Suprapubic skin (tissue), 4 donors: ENCODE results near the gene HACD4. TPM values are rescaled to one million over a fixed set of nuclear protein-coding genes. Genes with fewer than 3 reads are reported as not detected.

Experiments used
- DNase-seq, 2 donors: peaks; one replicate each; pipeline ENCODE4 v3.0.0-alpha.2; 2019; ENCODE audit warnings: low spot score in 2 of 2
- H3K27ac ChIP-seq: fragments of 200-600 bp; sonication (generic); one replicate; pipeline ENCODE4 v1.5.1; 2019
- H3K27me3 ChIP-seq: fragments of 200-600 bp; sonication (generic); one replicate; pipeline ENCODE4 v1.5.1; 2019
- H3K36me3 ChIP-seq: fragments of 200-600 bp; sonication (generic); one replicate; pipeline ENCODE4 v1.5.1; 2019
- H3K4me1 ChIP-seq: fragments of 200-600 bp; sonication (generic); one replicate; pipeline ENCODE4 v1.5.1; 2019
- H3K4me3 ChIP-seq: fragments of 200-600 bp; sonication (generic); one replicate; pipeline ENCODE4 v1.5.1; 2019; ENCODE audit warnings: mild to moderate bottlenecking
- H3K9me3 ChIP-seq: fragments of 200-600 bp; sonication (generic); one replicate; pipeline ENCODE4 v1.5.1; 2019
- EP300 ChIP-seq: sonication (generic); formaldehyde crosslinking; IDR thresholded peaks from one replicate; pipeline ENCODE4 v1.6.1; 2017; ENCODE audit warnings: antibody characterized with exemption
- POLR2A ChIP-seq, 2 donors: fragments of 450-650 bp; IDR thresholded peaks; one replicate each; pipeline ENCODE4 v1.6.1; 2017; ENCODE audit warnings: antibody characterized with exemption in 2 of 2, mild to moderate bottlenecking in 2 of 2, moderate library complexity in 2 of 2
- POLR2AphosphoS5 ChIP-seq, 3 donors: sonication (generic); formaldehyde crosslinking; IDR thresholded peaks; one replicate each; pipeline ENCODE4 v1.6.1; 2017; ENCODE audit warnings: antibody characterized with exemption in 3 of 3
- WGBS: methylation state at CpG from one replicate; pipeline ENCODE4 v1.1.5; 2018; 5-methylcytosine and 5-hydroxymethylcytosine counted together
- total RNA-seq, 4 donors: library from RNA; depleted of rRNA; stranded (reverse); fragments of >200 nt; gene quantifications; one replicate each; pipeline ENCODE4 v1.1.0, GENCODE V29; 2016
- TF ChIP-seq, protein P1 (sequence below), 2 donors: fragments of 200-600 bp in 1 of 2; fragments of 450-650 bp in 1 of 2; sonication (generic) in 1 of 2; IDR thresholded peaks; one replicate each; pipeline ENCODE4 v1.5.1; 2016 to 2019; ENCODE audit warnings: antibody characterized with exemption in 2 of 2, mild to moderate bottlenecking in 1 of 2, moderate library complexity in 1 of 2

HACD4 gene
- total RNA-seq, 4 donors from 2014 or later: 1.9 to 4.1 (median 2.9) TPM

DNA sequence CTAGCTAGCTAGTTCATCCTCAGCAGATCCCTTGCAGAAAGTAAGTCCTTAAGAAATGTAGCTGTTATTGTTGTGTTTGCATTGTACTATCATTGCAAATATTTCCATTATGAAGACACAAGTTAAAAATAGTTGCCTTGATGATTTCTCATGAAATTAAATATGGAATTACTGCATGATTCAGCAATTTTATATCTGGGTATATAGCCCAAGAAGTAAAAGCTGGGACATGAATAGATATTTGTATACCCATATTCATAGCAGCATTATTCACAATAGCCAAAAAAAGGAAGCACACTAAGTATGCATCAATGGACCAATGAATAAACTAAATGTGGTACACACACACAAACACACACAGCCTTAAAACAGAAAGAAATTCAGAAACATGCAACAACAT is 39.5 kb upstream of the HACD4 start:
- TF ChIP-seq POLR2A (IDR thresholded peaks at IDR 0.05) (no peak), EP300 (no peak), POLR2AphosphoS5 (IDR thresholded peaks at IDR 0.05) (no peak)
- TF ChIP-seq, protein P1, sequence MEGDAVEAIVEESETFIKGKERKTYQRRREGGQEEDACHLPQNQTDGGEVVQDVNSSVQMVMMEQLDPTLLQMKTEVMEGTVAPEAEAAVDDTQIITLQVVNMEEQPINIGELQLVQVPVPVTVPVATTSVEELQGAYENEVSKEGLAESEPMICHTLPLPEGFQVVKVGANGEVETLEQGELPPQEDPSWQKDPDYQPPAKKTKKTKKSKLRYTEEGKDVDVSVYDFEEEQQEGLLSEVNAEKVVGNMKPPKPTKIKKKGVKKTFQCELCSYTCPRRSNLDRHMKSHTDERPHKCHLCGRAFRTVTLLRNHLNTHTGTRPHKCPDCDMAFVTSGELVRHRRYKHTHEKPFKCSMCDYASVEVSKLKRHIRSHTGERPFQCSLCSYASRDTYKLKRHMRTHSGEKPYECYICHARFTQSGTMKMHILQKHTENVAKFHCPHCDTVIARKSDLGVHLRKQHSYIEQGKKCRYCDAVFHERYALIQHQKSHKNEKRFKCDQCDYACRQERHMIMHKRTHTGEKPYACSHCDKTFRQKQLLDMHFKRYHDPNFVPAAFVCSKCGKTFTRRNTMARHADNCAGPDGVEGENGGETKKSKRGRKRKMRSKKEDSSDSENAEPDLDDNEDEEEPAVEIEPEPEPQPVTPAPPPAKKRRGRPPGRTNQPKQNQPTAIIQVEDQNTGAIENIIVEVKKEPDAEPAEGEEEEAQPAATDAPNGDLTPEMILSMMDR (IDR thresholded peaks at IDR 0.05): no peak
- Histone ChIP-seq H3K27me3 (peaks cover 6% of the 10 kb centered on the region), H3K36me3 (no peaks in the 10 kb centered on the region), H3K9me3 (no peaks in the 10 kb centered on the region), H3K4me3 (no peak overlapping the region), H3K27ac (no peak overlapping the region), H3K4me1 (peaks cover 8% of the 10 kb centered on the region)
- no peak for DNase-seq

DNA sequence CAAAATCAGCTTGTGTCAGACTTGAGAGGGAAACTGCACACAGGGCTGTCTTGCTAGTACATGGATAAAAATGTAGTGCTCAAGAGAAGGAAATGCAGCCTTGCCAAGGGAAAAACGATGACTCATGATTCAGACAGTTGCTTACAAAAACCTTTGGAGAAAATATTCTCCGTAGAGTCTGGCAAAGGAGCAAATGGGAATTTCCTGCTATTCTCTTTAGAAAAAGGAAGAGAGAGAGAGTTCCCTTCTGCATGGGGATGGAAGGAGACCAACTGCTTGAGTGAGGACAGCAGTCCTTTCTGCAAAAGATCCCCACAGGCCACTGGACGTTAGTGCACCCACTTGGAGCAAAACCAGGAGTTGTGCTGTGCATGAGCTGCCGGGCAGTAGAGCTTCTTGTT is 38.7 kb upstream of the HACD4 start:
- H3K36me3 ChIP-seq: no peaks in the 10 kb centered on the region
- H3K4me1 ChIP-seq: peaks cover 8% of the 10 kb centered on the region
- TF ChIP-seq, protein P1 (IDR thresholded peaks at IDR 0.05): peak in 1 of 2 donors; percentile 23
- TF ChIP-seq POLR2A (IDR thresholded peaks at IDR 0.05) (no peak), POLR2AphosphoS5 (IDR thresholded peaks at IDR 0.05) (no peak)
- no peaks in the 10 kb centered on the region for H3K9me3 ChIP-seq
- DNase-seq: no peak
- no peak overlapping the region for H3K27ac ChIP-seq
- 6% methylated on average over 4 of the region's 4 CpGs for WGBS
- no peak overlapping the region for H3K4me3 ChIP-seq
- H3K27me3 ChIP-seq: peaks cover 3% of the 10 kb centered on the region

DNA sequence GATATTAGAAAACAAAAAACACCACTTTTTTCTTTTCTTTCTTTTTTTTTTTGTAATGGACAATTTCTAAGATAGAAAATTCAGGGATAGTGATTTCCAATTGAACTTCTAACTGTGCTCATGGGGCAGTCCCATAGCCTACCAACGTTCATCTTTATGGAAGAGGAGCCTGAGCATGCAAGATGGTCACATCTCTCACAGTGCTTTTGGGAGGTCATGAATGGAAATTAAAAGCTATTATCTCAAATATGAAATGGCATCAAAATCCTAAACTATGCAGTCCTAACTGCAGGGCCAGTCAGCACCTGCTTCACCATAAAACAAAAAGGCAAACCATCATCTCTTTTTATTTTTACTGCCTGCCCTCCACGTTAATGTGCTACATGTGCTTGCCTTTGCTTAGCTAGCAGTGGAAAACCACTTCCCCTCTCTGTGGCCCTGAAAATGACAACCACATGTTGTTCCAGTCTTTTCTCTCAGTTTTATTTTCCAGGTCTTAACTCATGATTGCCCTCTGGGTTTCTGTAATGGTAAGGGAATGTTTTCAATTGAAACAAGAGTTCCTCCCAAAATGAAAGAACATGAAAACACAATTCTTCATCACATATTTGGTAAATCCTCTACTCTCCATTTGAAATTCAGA is 29.6 kb upstream of the HACD4 start:
- Histone ChIP-seq H3K27ac (no peak overlapping the region), H3K9me3 (no peaks in the 10 kb centered on the region), H3K4me3 (no peak overlapping the region), H3K36me3 (no peaks in the 10 kb centered on the region), H3K27me3 (no peaks in the 10 kb centered on the region), H3K4me1 (peaks cover 6% of the 10 kb centered on the region)
- no peak for DNase-seq
- 40% methylated on average over 2 of the region's 2 CpGs for WGBS
- no peak for TF ChIP-seq EP300
- TF ChIP-seq POLR2AphosphoS5 (IDR thresholded peaks at IDR 0.05): no peak
- TF ChIP-seq POLR2A (IDR thresholded peaks at IDR 0.05): no peak
- TF ChIP-seq, protein P1 (IDR thresholded peaks at IDR 0.05): no peak

DNA sequence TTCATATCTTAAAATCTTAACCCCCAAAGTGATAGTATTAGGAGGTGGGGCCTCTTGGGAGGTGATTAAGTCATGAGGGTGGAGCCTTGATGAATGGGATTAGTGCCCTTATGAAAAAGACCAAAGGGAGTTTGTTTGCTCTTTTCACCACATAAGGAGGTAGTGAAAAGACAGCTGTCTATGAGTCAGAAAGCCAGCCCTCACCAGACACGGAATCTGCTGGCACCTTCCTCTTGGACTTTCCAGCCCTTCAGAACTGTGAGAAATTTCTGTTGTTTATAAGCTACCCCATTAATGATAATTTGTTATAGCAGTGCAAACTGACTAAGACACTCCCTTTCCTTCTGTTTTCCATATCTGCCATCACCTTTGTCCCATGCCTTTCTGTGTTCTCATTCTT is 25.5 kb upstream of the HACD4 start:
- Histone ChIP-seq H3K27me3 (no peaks in the 10 kb centered on the region), H3K27ac (no peak overlapping the region), H3K9me3 (no peaks in the 10 kb centered on the region), H3K36me3 (no peaks in the 10 kb centered on the region), H3K4me1 (peaks cover 6% of the 10 kb centered on the region), H3K4me3 (no peak overlapping the region)
- TF ChIP-seq POLR2A (IDR thresholded peaks at IDR 0.05): no peak
- no peak for TF ChIP-seq POLR2AphosphoS5 (IDR thresholded peaks at IDR 0.05)
- TF ChIP-seq EP300: no peak
- TF ChIP-seq, protein P1 (IDR thresholded peaks at IDR 0.05): no peak
- DNase-seq: no peak
- WGBS: 19% methylated on average over 1 of the region's 1 CpG

DNA sequence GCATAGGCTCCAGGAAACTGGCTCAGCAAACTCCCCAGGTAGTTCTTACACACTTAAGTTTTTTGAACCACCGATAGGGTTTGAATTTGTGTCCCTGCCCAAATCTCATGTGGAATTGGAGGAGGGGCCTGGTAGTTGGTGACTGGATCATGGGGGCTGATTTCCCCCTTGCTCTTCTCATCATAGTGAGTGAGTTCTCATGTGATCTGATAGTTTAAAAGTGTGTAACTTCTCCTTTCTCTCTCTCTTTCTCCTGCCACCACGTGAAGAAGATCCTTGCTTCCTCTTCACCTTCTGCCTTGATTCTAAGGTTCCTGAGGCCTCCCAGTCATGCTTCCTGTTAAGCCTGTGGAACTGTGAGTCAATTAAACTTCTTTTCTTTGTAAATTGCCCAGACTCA is 22.4 kb upstream of the HACD4 start:
- no peaks in the 10 kb centered on the region for H3K27me3 ChIP-seq
- H3K36me3 ChIP-seq: no peaks in the 10 kb centered on the region
- no peak for DNase-seq
- H3K4me1 ChIP-seq: no peaks in the 10 kb centered on the region
- 44% methylated on average over 2 of the region's 2 CpGs for WGBS
- H3K4me3 ChIP-seq: no peak overlapping the region
- TF ChIP-seq POLR2A (IDR thresholded peaks at IDR 0.05): no peak
- no peak for TF ChIP-seq EP300
- TF ChIP-seq, protein P1 (IDR thresholded peaks at IDR 0.05): no peak
- TF ChIP-seq POLR2AphosphoS5 (IDR thresholded peaks at IDR 0.05): no peak
- no peak overlapping the region for H3K27ac ChIP-seq
- H3K9me3 ChIP-seq: no peaks in the 10 kb centered on the region
